ENCODE data around the gene TSPAN2.

Gene TSPAN2

DNA sequence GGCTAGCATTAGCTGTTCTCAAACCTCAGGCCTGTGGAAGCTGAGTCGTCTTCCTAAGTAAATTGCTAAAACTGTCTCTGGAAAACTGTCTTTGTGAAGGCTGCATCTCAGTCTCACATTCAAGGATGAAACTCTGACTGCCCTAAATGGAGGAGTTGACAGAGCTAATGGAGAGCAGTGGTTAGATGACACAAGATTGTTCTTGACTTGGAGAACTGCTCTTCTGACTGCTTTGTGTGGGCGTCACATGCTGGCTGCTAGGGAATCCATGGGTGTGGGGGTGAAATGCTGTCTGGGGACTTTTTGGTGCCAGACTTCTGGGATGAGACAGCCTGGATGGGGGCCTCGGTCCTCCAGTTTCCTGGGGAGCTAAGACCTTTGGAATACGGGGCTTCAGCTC is 24.5 kb upstream of the TSPAN2 start:
- no peak for DNase-seq (ENCODE audit: low read depth in 2 of 2)

DNA sequence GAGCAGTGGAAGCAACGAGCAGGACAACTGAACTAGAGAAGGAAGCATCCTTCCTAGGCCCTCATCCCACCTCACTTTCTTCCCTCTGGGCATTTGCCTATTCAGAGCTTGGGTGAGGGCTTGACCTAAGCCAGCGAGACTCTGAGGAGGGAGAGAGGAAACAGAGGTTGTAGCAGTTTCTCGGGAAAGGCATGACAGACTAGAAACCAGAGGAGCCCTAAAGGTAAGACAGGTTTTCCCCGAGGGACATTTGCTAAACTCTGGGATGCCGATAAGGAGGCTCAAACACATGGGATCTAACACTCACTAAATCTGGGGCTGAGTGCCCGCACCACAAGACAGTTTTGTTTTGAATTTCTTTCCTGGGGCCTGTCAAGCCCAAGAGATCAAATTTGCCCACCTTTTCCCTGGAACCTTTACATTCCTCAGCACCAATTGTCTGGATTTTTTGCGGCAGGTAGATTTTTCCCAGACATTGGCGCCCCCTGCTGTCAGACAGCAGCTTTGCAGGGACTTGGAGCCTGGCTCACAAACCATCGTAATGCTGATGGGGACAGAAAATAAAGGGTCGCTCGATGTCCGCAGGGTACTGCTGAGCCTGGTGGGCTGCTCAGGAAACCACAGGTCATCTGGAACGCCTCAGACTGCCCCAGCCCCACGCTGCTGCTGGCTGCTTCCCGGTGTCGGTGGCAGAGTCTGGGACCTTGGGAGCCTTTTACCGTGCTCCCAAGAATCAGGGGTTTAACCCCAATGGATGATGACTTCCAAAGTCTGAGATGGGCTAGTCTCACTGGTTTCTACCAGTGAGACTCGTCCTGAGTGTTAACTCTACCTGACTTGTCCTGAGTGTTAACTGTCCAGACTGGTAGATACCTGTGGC is 23.4 kb upstream of the TSPAN2 start:
- peak; percentile 11 to 28 for DNase-seq (ENCODE audit: low read depth in 2 of 2)

DNA sequence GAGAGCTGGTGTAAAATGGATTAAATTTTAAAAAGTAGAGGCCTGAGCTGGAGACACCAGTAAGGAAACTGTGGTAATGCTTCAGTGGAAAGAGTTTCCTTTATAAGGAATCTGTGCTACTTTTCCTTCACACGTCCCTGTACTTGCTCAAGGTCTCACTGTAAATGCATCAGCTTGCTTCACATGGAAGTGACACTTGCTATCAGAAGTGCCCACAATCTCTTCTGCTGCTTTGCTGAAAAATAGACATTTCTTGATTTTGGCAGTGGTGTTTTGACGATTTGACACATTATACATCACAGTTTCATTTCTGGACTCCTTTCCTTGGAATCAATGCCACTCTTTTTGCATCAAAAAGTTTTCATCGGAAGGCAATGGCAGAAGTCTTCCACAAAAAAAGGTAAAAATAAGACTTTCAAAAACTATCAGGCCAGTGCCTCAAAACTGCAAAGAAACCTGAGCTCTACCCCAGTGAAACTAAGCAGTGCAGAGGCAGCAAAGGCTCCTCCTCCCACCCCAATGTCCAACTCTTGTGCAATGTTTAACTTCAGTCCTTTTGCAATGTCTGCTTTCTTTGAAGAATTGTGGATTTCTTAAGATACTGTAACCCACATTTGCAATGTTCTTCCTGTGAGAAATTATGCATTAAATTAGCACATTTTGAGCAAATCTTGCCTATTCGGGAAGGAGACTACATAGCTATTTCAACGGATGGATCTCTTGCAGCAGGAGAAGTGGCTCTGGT is 18.4 kb upstream of the TSPAN2 start:
- DNase-seq (ENCODE audit: low read depth in 2 of 2), result no peak

DNA sequence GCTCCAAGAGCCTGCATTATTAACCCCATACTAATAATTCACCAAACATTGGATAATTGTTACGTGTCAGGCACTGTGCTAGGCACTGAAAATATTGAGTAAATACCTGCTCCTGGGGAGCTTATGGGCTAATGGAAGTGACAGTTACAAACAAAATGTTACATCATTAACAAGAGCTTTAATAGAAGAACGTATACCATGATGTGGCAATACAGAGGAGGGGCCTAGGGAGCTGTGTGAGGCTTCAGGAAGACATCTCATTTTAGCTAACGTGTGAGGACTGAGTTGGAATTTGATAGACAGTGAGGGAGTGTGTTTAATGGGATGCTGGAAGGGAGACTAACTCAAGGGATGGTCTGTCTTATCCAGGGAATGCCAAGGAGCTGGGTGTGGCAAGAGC is 16.5 kb upstream of the TSPAN2 start:
- no peak for DNase-seq (ENCODE audit: low read depth in 2 of 2)

DNA sequence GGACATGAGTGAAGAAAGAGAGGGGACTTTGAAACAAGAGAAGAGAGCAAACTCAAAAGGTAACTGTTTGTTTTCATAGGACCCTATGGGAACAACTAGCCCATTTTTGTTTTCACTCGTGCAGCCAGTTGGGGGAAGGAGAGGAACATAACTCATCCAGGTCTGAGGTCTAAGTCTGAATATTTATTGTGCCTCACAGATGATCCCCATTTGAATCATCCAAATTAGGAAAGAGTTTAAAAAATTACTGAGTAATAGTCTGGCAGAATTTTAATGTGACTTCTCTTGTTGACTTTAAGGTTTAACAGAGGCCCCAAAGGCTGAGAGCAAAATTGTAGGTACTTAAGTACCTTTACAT is 10.4 kb upstream of the TSPAN2 start:
- DNase-seq (ENCODE audit: low read depth in 2 of 2), result no peak

DNA sequence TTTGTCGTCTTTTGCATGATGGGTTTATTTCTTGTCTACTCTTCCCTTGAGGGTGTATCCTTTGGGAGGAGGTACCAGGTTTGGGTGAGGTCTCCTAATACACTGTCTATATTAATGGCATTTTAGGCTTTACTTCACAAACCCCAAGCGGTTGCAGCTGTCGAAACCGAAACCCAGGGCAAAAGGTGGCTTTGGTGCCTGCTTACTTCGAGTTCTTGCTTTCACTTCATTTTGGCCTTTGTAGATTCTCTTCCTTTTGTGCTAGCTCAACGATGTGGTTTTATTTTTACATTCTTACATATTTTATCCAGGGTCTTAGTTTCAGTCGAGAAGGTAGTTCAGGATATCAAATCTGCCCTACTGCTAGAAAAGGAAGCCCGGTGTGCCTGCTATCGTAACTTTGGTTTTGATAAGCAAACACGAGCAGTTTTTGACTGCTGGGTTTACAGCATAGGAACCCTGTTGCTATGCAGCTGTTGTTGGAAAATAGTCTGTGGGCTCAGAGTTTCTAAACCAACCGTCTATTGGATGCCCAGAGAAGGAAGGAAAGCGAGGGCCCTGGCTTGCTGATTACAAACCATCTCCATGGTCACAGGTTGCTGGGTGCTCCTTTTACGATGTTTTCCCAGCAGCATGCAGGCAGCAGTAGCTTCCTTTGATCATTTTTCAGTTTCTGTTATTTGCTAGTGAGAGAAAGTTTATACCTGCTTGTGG is 9.8 kb upstream of the TSPAN2 start:
- peak; percentile 10 to 42 for DNase-seq (ENCODE audit: low read depth in 2 of 2)

DNA sequence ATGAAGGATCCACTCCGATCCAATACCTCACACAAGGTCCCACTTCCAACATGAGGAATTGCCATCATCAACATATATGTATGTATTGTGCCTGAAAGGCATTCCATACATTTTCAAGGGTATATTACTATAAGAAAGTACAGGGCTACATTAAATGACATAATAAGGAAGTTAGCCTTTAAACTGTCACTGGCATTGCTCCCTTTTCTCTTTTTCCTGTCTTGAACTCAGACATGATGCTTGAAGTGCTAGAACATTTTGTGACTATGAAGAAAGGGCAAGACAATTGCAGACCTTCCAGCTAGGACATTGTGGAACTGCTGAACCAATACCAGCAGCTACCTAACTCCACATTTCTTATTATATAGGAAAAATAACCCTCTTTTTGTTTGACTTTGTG is 2.9 kb upstream of the TSPAN2 start:
- DNase-seq (ENCODE audit: low read depth in 2 of 2), result no peak

DNA sequence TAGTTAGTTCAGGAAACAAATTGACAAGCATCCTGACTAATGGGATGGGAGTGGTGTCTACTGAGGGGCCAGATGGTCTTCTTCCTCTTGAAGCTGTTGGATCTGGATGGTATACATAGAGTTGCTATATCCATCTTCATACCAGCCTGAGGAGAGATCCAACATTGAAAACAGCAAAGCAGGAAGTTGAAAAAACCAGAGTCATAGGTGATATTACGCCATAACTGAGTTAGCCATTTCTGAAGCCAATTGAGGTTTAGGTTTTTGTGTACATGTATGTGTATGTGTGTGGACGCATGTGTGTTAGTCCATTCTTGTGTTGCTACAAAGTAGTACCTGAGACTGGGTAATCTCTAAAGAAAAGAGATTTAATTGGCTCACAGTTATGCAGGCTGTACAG is 2.3 kb upstream of the TSPAN2 start:
- no peak for DNase-seq (ENCODE audit: low read depth in 2 of 2)

DNA sequence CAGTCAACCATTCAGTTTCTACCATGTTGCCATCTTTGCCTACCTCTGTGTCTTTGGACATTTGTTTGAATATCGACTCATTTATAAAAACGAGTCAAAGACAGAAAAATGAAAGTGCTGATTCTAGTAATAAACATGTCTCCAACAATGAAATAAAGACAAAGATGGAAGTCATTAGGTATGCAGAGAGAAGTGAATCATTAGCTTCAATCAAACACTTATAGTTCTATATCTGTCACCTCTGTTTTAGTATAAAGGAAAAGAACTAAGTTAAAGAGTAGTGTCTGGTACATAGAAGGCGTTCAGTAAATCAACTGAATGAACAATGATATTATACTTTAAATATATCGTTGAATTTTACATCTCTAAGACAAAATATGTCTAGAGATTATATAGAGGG is 1.7 kb upstream of the TSPAN2 start:
- no peak for DNase-seq (ENCODE audit: low read depth in 2 of 2)

DNA sequence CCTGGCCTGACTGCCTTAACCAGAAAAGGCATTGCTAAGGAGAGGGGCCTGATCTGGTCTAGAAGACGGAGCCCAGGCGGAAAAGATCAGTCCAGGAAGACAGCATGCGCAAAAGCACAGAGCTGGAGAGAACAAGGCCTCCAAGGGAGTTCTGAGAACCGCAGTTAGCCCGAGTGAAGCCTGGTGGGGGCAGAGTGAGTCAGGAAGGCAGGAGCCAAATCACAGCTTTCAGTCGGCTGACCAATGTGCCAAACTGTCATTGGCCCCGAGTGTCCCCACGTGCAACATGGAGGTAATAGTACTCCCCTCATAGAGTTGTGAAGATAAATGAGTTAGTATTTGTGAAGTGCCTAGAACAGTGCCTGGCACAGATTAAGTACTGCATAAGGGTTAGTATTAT is 1.2 kb upstream of the TSPAN2 start:
- no peak for DNase-seq (ENCODE audit: low read depth in 2 of 2)

DNA sequence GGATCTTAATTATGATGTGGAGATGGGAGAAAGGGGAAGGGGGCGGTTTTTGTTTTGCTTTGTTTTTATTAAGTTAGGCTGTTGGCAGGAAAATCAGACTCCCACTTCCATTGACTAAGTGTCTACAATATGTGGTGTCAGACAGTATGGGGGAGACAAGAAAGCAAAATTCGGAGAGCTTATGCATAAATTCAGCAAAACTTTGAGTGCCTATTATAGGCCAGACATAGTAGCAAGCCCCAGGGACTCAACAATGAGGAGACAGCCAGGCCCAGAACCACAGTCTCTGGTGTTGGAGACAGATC is 835 bp upstream of the TSPAN2 start:
- no peak for DNase-seq (ENCODE audit: low read depth in 2 of 2)

DNA sequence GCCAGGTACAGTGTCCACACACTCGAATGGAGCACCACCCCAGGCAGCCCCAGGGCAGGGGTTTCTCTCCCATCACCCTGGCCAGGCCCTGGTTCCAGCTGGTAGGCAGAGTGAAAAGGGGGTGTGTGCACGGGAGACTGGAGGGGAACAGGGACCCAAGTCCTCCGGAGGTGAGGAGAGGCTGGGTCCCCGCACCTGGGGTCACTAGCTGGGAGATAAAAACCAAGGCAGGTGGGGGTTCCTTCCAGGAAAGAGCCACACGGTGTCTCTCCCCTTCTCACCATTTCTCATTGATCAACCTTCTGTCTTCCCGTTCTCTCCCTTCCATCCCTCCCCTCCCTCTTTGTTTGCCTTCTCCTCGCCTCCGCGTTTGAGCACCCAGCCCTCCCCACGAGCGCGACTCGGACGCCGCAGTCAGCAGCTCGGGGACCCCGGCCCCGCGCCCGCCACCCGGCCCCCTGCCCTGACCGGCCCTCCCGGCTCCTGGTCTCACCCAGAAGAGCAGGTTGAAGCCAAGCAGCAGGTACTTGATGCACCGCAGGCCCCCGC is 358 bp downstream of the TSPAN2 start:
- no peak for DNase-seq (ENCODE audit: low read depth in 2 of 2)

DNA sequence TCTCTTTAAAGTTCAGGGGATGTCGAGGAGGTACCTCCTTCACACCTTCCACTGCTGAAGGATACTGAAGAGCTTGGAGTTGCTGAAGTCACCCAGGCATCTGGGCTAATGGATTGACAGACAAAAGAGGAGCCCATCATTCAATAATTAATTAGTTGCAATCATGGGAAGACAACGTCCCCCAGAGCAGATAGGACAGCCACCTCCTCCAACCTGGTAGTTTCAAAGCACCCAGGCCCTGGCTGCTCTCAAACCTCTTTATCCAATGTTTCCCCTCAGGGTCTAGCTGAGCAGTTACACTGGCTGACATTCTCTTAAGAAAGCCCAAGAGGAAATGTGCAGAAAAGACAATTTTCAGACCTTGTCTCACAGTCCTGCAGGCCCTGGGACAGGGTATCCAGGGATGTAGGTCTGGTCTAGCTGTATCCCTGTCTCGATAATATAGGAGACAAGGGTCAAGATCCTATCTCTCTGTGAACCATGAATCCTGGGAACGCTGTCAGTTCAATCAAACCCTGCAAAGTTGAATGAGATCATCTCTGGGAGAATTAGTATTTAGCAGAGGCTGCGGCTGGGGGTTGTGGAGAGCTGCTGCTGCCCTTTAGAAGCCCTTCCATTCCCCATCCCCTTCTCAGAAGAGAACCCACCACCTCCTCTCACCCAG is 1.1 kb downstream of the TSPAN2 start:
- no peak for DNase-seq (ENCODE audit: low read depth in 2 of 2)

DNA sequence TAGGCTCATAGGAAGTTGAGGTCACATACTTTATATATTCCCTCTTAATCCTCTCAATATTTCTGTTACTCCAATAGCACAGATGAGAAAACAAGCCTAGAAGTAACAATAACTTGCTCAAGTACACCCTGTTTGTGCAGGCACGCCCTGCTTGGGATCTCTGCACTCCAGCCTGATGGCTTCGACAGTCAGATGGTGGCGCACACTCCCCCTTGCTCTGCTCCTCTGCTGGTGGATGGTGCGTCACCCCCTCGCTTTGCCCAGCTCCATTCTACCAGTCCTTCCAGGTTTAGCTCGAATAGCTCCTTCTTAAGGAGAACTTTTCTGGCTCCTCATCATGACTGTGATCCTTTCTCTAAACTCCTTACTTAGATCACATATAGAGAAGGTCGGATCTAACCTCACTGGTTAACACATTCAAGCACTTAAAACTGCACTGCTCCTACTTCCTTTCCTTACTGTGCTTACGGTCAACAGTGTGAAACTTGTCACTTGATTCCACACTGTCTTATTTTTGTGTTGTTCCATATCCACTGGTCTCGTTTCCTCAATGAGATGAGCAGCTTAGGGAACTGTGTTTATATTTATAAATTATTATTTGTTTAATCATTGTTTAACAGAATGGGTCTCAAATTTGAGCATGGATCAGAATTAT is 3.0 kb downstream of the TSPAN2 start:
- no peak for DNase-seq (ENCODE audit: low read depth in 2 of 2)

DNA sequence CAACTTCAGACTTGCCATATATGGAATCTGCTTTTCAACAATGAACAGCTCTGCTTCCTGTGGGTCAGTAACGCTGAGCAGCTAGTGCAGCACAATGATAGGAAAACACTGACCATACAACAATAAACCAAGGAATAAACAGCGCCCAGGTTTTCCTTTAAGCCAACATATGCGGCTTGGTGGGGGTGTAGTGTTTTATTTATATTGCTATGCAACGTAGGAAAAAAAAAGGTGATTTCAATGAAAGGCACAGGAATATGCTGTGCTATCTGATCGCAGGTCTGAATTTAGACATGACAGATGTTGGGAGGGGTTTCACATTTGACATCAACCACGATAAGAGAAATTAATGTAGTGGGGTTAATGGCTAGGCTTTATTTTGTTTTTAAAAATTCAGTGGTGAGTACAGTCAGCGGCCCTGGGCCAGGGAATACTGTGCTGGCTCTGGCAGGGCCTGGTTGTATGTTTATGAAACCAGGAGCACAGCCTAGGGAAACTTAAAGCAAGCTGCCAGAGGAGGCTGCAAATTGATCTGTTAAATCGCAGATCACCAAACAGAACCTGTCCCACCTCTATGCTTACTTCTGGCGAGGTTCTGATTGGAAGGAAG is 4.3 kb downstream of the TSPAN2 start:
- DNase-seq (ENCODE audit: low read depth in 2 of 2), result no peak

DNA sequence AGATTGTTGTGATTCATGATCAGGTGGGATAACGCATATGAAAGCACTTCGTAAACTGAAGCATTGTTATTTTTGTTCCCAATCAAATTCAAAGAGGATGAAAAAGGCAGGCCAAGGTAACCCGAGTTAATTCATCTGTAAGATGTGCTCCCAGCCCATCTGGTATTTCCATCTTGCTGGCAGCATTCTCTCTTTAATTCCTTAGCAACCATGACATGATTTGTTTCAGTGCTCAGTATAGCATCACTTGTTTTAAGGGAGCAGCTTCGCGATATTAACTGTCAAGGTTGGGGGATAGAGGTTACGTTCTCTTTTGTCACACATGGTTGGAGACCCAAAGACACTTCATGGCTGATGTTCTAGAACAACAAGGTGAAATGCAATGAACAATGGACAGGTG is 6.4 kb downstream of the TSPAN2 start:
- DNase-seq (ENCODE audit: low read depth in 2 of 2), result no peak

DNA sequence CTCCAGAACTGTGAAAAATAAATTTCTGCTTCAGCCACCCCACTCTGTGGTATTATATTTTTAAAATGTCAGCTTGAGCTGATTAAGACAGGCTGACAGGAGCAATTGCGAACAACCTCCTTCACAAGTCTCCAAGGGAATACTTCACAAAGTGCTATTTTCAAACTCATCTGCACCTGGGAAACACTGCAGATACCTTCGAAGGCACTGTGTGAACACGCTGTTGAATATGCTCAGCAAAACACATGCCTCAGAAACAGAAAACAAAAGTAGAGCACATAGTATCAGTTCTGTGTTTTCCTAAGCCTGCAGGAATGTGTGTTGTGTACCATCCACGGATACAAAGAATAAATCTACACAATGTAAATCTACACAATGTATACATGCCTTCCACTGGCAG is 10.6 kb downstream of the TSPAN2 start:
- no peak for DNase-seq (ENCODE audit: low read depth in 2 of 2)

DNA sequence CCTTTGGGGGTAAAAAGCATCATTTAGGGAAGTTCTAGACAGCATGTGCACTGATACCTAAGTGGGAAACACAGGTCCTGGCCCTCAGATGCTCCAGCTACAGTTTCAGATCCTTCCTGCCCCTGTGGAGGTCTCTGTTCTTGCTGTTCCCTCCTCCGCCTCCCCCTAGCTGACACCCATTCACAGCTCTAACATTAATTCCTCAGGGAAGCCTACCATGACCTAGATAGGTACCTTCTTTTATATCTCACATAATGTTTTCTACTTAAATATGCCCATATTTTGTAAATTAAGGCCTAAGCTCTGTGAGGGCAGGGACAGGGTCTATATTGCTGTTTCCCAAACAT is 11.3 kb downstream of the TSPAN2 start:
- DNase-seq (ENCODE audit: low read depth in 2 of 2), result no peak

DNA sequence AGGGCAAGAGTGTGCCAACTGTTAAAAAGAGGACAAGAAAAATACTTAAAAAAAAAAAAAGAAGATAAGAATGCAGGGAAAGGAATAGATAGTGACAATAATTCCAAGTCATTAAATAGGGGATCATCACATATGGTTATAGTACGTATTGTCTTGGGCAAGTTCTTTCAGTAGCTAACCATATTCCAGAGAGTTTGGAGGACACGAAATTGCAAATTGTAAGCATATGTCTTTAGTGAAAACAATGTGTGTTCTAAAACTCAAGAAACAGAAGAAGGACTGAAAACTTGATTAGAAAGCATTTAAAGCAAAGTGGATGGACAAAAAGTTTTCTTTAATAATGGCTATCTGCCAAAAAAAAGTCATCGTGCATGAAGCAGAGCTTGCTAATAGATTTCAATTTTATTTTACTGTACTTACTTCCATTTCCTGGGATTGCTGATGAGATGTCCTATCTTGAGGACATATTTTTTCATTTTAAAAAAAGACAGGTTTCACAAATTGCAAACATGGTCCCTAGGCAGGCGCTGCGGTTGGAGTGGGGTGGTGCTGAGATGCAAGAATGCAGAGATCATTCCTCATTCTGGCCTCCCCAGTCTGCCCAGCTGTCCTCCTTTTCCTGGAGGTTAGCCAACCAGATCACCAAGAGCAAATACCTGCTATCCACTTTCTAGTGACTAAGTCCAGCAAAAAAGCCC is 11.9 kb downstream of the TSPAN2 start:
- no peak for DNase-seq (ENCODE audit: low read depth in 2 of 2)

DNA sequence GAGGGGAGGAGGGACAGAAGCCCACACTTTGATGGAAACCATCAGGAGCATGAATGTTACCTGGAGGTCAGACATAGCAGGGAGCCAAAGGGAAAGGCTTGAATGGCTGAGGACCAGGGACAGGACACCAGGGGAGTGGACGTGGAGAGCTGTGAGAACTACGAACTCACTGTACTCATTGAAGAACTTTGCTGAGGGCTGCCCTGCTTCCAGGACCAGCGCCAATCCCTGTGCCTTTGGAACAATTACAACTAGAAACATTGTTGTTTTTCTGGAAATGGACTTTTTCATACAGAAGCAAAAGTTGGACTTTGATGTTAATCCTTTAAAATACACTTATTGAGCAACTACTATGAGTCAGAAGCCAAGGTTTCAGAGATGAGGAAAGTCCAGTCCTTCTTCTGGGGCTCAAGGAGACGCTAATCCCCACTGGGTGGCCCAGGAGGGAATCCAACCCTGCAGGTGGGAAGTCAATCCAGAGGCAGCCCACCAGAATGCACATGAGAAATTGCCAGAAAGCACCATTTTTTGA is 12.9 kb downstream of the TSPAN2 start:
- DNase-seq (ENCODE audit: low read depth in 2 of 2), result no peak

Data from stimulated activated CD4-positive, alpha-beta T cell treated with anti-CD3 and anti-CD28 coated beads, Interleukin-1b, Interleukin-23, amount 100 ng/mL, for 1 hour (primary cell).